ENCODE measurements around the gene F2RL3.
"Not testable (repeated sequence)": the region's sequence is repeated elsewhere in the genome, so short reads cannot be mapped to it uniquely, and the experiment has no call there.

Gene F2RL3

DNA sequence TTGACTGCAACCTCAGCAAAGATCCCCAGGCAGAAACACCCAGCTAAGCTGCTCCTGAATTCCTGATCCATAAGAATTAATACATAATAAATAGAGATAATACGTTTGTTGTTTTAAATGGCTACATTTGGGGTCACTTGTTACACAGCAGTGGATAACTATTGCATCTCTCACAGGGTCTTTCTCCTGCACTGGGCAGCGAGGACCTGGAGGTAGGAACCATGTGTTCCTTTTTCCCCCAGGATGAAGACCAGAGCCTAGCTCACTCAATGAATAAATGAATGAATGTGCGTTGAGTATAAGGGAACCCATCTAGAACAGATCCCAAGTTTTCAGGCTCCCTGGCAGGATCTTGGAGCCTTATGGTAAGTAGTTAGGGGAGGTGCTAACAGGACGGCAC lies 30.7 kb downstream of the F2RL3 start:
- no peak for DNase-seq (ENCODE audit: extremely low read depth in 1 of 2, low read depth in 1 of 2)

- no peak for DNase-seq (ENCODE audit: extremely low read depth in 1 of 2, low read depth in 1 of 2)
These were observed 32.2 kb downstream of the F2RL3 start for GRCh38 chr19:16920816-16921529.

DNA sequence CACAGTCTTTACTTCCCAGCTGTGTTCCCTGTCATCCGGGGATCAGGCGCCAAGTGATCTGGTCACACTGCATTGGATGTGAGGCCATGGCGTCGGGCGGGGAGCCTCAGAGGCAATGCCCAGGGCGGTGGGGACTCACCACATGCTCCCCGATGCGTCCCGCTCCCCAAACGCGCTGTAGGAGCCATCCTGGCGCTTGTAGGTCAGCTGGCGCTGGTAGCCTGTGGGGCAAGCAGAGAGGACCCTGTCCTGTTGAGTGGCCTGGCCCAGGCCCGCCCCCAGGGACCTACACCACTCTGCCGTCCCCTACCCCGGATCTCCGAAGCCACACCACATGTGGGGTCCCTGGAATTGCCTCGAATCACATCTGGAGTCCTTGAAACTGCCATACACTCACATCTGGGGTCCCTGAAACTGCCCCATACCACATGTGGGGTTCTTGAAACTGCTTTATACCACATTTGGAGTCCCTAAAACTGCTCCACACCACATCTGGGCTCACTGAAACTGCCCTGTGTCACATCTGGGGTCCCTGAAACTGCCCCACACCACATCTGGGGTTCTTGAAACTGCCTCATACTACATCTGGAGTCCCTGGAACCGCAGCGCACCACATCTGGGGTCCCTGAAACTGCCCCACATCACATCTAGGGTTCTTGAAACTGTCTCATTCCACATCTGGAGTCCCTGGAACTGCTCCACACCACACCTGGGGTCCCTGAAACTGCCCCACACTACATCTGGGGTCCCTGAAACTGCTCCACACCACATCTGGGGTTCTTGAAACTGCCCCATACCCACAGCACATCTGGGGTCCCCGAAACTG lies 33.2 kb downstream of the F2RL3 start:
- no peak for DNase-seq (ENCODE audit: extremely low read depth in 1 of 2, low read depth in 1 of 2)

DNA sequence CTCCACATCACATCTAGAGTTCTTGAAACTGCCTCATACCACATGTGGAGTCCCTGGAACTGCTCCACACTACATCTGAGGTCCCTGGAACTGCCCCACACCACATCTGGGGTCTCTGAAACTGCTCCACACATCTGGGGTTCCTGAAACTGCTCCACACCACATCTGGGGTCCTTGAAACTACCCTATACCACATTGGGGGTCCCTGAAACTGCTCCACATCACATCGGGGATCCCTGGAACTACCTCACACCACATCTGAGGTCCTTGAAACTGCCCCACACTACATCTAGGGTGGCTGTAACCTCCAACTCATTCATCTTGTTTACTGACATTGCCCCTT lies 33.8 kb downstream of the F2RL3 start:
- no peak for DNase-seq (ENCODE audit: extremely low read depth in 1 of 2, low read depth in 1 of 2)

DNA sequence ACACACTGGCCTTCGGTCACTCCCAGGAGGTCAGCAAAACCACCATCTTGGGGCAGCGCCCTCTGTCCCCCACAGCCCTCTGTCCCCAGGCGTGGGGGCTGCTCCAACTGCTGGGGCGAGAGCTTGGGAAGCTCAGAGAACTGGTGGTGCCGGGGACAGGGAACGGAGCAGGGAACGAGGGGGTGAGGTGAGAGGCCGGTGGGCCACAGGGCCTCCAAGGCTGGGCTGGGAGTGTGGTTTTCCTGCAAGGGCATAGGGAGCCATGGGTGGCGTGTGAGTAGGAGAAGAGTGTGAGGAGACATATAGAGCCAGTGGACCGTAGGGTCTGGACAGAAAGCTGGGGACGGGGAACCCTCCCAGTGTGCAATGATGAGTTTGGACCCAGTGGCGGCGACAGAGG lies 34.1 kb downstream of the F2RL3 start:
- DNase-seq (ENCODE audit: extremely low read depth in 1 of 2, low read depth in 1 of 2), result no peak

- DNase-seq (ENCODE audit: extremely low read depth in 1 of 2, low read depth in 1 of 2), result no peak
These were observed 39.1 kb downstream of the F2RL3 start for GRCh38 chr19:16927883-16928282.

DNA sequence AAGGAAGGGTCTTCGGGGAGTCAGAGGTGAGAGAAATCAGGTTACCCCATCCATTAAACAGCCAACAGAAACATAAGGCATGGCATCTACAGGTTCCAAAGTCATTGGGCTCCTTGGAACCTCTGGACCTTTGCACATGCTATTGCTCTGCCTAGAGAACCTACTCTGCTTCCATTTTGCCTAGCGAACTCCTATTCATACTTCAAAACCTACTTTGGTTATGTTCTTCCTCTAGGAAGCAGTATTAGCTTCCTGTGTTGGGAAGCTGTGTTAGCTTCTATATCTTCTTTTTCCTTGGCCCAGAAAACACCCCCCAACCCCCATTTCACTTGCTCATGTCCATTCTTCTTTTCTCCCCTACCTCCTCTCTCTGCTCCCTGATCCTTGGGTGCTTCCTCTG lies 39.6 kb downstream of the F2RL3 start:
- DNase-seq (ENCODE audit: extremely low read depth in 1 of 2, low read depth in 1 of 2), result no peak

- no peak for DNase-seq (ENCODE audit: extremely low read depth in 1 of 2, low read depth in 1 of 2)
These were observed 40.1 kb downstream of the F2RL3 start for GRCh38 chr19:16928916-16929315.

- no peak for DNase-seq (ENCODE audit: extremely low read depth in 1 of 2, low read depth in 1 of 2)
These were observed 42.0 kb downstream of the F2RL3 start for GRCh38 chr19:16930753-16931152.

GRCh38 chr19:16931306-16931705 lies 42.5 kb downstream of the F2RL3 start:
- no peak for DNase-seq (ENCODE audit: extremely low read depth in 1 of 2, low read depth in 1 of 2)

- no peak for DNase-seq (ENCODE audit: extremely low read depth in 1 of 2, low read depth in 1 of 2)
These were observed 45.7 kb downstream of the F2RL3 start for GRCh38 chr19:16934489-16934888.

GRCh38 chr19:16936901-16937300 lies 48.1 kb downstream of the F2RL3 start:
- no peak for DNase-seq (ENCODE audit: extremely low read depth in 1 of 2, low read depth in 1 of 2)

GRCh38 chr19:16937796-16938195 lies 49.0 kb downstream of the F2RL3 start:
- DNase-seq (ENCODE audit: extremely low read depth in 1 of 2, low read depth in 1 of 2), result not testable (repeated sequence)

DNA sequence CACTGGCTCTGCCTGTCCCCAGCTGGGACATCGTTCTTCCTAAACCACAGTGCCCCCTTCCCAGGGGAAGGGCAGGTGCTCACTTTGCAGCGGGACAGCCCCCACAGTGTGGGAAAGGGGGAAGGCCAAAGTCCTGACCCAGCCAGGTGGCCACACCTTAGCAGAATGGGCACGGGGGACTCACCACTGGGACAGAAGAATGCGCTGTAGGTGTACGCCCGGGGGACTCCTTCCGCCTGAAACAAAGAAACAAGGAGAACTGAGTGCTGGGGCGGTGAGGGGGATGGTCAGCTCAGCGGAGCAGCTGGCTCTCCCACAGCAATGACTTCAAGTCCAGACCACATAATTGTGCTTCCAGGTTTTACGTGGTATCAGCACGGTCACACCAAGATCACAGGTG lies 49.4 kb downstream of the F2RL3 start:
- no peak for DNase-seq (ENCODE audit: extremely low read depth in 1 of 2, low read depth in 1 of 2)

DNA sequence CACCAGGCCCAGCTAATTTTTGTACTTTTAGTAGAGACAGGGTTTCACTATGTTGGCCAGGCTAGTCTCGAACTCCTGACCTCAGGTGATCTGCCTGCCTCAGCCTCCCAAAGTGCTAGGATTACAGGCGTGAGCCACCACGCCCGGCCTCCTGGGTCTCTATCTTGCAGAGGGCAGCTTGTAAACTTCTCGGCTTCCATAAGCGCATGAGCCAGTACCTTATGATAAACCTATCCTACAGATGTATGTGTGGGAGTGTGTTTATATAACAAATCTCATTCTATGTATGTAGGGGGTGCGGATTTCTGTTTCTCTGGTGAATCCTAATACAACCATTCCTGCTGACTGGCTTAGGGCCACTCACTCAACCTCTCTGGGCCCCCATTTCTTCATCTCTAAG lies 51.3 kb downstream of the F2RL3 start:
- DNase-seq (ENCODE audit: extremely low read depth in 1 of 2, low read depth in 1 of 2), result not testable (repeated sequence)

- DNase-seq (ENCODE audit: extremely low read depth in 1 of 2, low read depth in 1 of 2), result no peak
These were observed 51.8 kb downstream of the F2RL3 start for GRCh38 chr19:16940626-16941025.
